Fibroblast of lung (primary cell): ENCODE results near the gene C1QTNF8. TPM values are rescaled to one million over a fixed set of nuclear protein-coding genes. Genes with fewer than 3 reads are reported as not detected.

Experiments
- DNase-seq, 2 donors: peaks; one replicate each; pipeline versions ENCODE4 v3.0.0 to v3.0.0-alpha.2; 2010; ENCODE audit warnings: low read depth in 2 of 2
- H2AFZ ChIP-seq: 2 replicates; pipeline ENCODE4 v1.5.1; 2012; ENCODE audit warnings: low read length, control low read depth, inconsistent platforms
- H3K27ac ChIP-seq: 2 replicates; pipeline ENCODE4 v1.5.1; 2011; ENCODE audit warnings: low read length, control low read depth; ENCODE audit not compliant: insufficient read depth
- H3K27me3 ChIP-seq: 2 replicates; pipeline ENCODE4 v1.5.1; 2011; ENCODE audit warnings: mild to moderate bottlenecking, low read length; ENCODE audit not compliant: control insufficient read depth, insufficient read depth
- H3K36me3 ChIP-seq: 2 replicates; pipeline ENCODE4 v1.5.1; 2011; ENCODE audit warnings: low read length; ENCODE audit not compliant: control insufficient read depth, insufficient read depth
- H3K4me1 ChIP-seq: 2 replicates; pipeline ENCODE4 v1.5.1; 2011; ENCODE audit warnings: low read length; ENCODE audit not compliant: control insufficient read depth, insufficient read depth; ENCODE audit errors: extremely low read depth
- H3K4me2 ChIP-seq: 2 replicates; pipeline ENCODE4 v1.5.1; 2011; ENCODE audit warnings: low read length, control low read depth; ENCODE audit not compliant: insufficient read depth; ENCODE audit errors: extremely low read depth
- H3K4me3 ChIP-seq, 4 experiments: fragments of 200-600 bp in 1 of 4; sonication (generic) in 1 of 4; replicated peaks in 1 of 4; 2 replicates each; pipeline ENCODE4 v1.5.1; 2011 to 2016; ENCODE audit warnings: low read length in 4 of 4, low read depth in 3 of 4, mild to moderate bottlenecking in 3 of 4, control low read depth in 2 of 4, inconsistent platforms in 1 of 4, mixed read lengths in 1 of 4; ENCODE audit not compliant: insufficient read depth in 1 of 4; ENCODE audit errors: control extremely low read depth in 1 of 4
- H3K79me2 ChIP-seq: 2 replicates; pipeline ENCODE4 v1.5.1; 2012; ENCODE audit warnings: mild to moderate bottlenecking, low read length, inconsistent platforms; ENCODE audit not compliant: control insufficient read depth, insufficient read depth
- H3K9ac ChIP-seq: 2 replicates; pipeline ENCODE4 v1.5.1; 2011; ENCODE audit warnings: mild to moderate bottlenecking, low read length, control low read depth; ENCODE audit not compliant: insufficient read depth
- H3K9me3 ChIP-seq: 2 replicates; pipeline ENCODE4 v1.5.1; 2012; ENCODE audit warnings: low read depth, low read length; ENCODE audit not compliant: control insufficient read depth, insufficient read depth
- H4K20me1 ChIP-seq: 2 replicates; pipeline ENCODE4 v1.5.1; 2011; ENCODE audit warnings: low read length; ENCODE audit not compliant: control insufficient read depth, insufficient read depth; ENCODE audit errors: extremely low read depth
- EZH2 ChIP-seq: IDR thresholded peaks from 2 replicates; pipeline ENCODE4 v1.5.1; 2012; ENCODE audit warnings: low read length, control low read depth, mild to moderate bottlenecking; ENCODE audit errors: missing control alignments
- polyA plus RNA-seq, 2 donors: library from polyadenylated mRNA; depleted of rRNA in 1 of 2; stranded (reverse) in 1 of 2; unstranded in 1 of 2; fragments of >200 nt; gene quantifications; 2 replicates each; pipeline ENCODE4 v1.2.1, GENCODE V29; 2011 to 2012; ENCODE audit warnings: missing spikeins in 1 of 2
- total RNA-seq: library from RNA; depleted of rRNA; stranded (reverse); fragments of >200 nt; gene quantifications from 2 replicates; pipeline ENCODE4 v1.2.1, GENCODE V29; 2014
- TF ChIP-seq, protein P1 (sequence below), 2 donors: IDR thresholded peaks in 1 of 2; conservative IDR thresholded peaks in 1 of 2; 1 replicate in 1 of 2; 2 replicates in 1 of 2; pipeline ENCODE4 v1.5.1; 2011 to 2012; ENCODE audit warnings: low read length in 2 of 2, control low read depth in 1 of 2, inconsistent platforms in 1 of 2, low read depth in 1 of 2, mild to moderate bottlenecking in 1 of 2

C1QTNF8 gene
- total and polyA plus RNA-seq, 2 donors (not counting 1 experiment from before 2014, with no cell fraction given) = not detected

DNA sequence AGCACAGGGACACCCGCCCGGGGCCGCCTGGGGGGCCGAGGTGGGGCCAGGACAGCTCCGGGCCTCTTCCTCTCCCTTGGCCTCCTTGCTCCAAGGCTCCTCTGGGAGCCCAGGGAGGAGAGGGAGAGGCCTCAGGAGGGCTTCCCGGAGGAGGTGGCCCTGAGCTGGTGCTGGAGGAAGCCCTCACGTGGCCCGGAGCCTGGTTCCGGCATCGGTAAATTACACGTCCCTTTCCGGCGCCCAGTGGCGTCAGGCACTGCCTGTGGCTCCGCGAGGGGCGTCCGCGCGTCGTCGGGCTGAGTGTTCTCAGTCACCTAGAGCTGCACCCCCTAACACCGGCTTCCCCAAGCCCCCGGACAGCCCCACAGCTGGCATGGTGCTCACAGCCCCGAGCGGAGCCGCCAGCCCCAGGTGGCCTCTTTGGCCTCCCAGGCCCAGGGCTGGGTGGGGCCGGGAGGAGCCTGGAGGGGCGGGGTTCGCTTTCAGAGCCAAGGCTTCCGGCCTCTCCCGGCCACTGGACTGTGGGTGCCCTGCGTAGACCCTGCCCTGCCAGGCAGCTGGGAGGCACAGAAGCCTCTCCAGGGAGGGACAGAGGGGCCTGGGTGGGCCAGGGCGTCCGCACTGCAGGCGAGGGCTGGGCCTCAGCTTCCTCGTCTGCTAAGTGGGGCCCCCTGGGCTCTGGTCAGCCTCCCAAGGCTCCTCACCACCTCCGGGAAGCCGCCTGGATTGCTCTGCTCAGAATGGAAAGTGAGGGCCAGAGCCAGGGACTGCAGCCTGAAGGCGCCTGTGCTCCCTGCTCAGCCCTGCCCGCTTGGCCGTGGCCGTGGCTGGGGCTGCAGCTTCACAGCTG is 51.4 kb downstream of the C1QTNF8 start:
- DNase-seq = no peak
- Histone ChIP-seq H4K20me1 (no peaks in the 10 kb centered on the region), H3K4me1 (no peaks in the 10 kb centered on the region), H3K9ac (no peak overlapping the region), H3K36me3 (no peaks in the 10 kb centered on the region), H3K4me3 (no peak overlapping the region), H3K27ac (no peak overlapping the region), H3K4me2 (no peak overlapping the region), H2AFZ (no peak overlapping the region), H3K27me3 (peaks cover 5% of the 10 kb centered on the region), H3K79me2 (no peaks in the 10 kb centered on the region), H3K9me3 (no peaks in the 10 kb centered on the region)
- peak; percentile 12 for TF ChIP-seq EZH2
- TF ChIP-seq, protein P1, sequence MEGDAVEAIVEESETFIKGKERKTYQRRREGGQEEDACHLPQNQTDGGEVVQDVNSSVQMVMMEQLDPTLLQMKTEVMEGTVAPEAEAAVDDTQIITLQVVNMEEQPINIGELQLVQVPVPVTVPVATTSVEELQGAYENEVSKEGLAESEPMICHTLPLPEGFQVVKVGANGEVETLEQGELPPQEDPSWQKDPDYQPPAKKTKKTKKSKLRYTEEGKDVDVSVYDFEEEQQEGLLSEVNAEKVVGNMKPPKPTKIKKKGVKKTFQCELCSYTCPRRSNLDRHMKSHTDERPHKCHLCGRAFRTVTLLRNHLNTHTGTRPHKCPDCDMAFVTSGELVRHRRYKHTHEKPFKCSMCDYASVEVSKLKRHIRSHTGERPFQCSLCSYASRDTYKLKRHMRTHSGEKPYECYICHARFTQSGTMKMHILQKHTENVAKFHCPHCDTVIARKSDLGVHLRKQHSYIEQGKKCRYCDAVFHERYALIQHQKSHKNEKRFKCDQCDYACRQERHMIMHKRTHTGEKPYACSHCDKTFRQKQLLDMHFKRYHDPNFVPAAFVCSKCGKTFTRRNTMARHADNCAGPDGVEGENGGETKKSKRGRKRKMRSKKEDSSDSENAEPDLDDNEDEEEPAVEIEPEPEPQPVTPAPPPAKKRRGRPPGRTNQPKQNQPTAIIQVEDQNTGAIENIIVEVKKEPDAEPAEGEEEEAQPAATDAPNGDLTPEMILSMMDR (conservative IDR thresholded peaks at IDR 0.05 in 1 of 2, IDR thresholded peaks at IDR 0.05 in 1 of 2; ENCODE audit: low read depth in 1 of 2, low read length in 2 of 2) = no peak

DNA sequence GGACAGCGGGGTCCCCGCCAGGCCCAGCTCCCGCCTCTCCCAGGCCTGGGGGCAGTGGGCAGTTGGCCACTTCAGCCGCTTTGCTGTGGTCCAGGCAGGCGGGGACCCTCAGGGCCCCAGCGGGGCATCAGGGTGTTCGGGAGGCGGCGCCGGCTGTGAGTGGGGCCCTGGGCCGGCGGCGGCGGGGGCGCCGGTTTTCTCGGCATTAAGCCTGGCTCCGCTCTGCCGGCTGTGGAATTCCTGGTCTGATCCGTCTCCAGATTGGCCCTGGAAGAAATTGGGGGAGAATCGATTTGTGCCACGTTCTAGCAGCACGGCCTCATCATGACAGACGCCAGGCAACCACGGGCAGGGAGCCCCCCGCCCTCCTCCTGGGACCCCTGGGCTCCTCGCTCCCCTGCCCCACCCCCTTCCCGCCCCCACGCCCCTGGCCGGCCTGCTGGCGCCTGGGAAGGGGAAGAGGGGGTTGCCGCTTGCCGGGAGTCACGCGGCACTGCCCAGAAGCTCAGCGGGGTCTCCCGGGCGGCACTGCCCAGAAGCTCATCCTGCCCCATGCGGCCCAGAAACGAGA is 52.1 kb downstream of the C1QTNF8 start:
- Histone ChIP-seq H3K9me3 (no peaks in the 10 kb centered on the region), H3K9ac (no peak overlapping the region), H4K20me1 (no peaks in the 10 kb centered on the region), H3K4me1 (no peaks in the 10 kb centered on the region), H2AFZ (no peak overlapping the region), H3K27ac (no peak overlapping the region), H3K79me2 (no peaks in the 10 kb centered on the region), H3K4me2 (no peak overlapping the region), H3K27me3 (peaks cover 5% of the 10 kb centered on the region), H3K36me3 (no peaks in the 10 kb centered on the region), H3K4me3 (no peak overlapping the region)
- no peak for DNase-seq
- no peak for TF ChIP-seq EZH2
- TF ChIP-seq, protein P1 (conservative IDR thresholded peaks at IDR 0.05 in 1 of 2, IDR thresholded peaks at IDR 0.05 in 1 of 2; ENCODE audit: low read depth in 1 of 2, low read length in 2 of 2) = no peak

DNA sequence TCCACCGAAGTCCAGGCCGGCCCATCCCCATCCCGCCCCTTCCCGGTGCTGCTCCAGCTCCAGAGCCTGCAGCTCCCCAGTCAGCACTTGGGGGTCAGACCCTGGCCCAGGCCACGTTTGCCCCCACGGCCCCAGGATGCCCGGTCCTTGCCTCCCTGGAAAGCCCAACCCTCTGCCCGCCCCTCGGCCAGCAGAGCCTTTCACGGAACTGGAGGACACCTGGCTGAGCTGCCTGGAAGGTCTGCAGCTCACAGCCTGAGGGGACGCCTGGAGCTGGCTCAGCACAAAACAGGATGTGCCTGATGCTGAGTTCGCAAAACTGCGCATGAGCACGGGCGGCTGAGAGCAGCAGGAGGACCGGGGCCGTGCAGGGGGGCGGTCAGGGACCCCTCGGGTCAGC is 53.2 kb downstream of the C1QTNF8 start:
- H2AFZ ChIP-seq = no peak overlapping the region
- no peak overlapping the region for H3K27ac ChIP-seq
- H3K9me3 ChIP-seq = no peaks in the 10 kb centered on the region
- no peaks in the 10 kb centered on the region for H3K79me2 ChIP-seq
- no peaks in the 10 kb centered on the region for H3K36me3 ChIP-seq
- H3K4me1 ChIP-seq = no peaks in the 10 kb centered on the region
- no peak overlapping the region for H3K4me2 ChIP-seq
- no peak for DNase-seq
- H3K9ac ChIP-seq = no peak overlapping the region
- peaks cover 5% of the 10 kb centered on the region for H3K27me3 ChIP-seq
- no peak overlapping the region for H3K4me3 ChIP-seq
- TF ChIP-seq, protein P1 (conservative IDR thresholded peaks at IDR 0.05 in 1 of 2, IDR thresholded peaks at IDR 0.05 in 1 of 2; ENCODE audit: low read depth in 1 of 2, low read length in 2 of 2) = no peak
- TF ChIP-seq EZH2 = no peak
- H4K20me1 ChIP-seq = no peaks in the 10 kb centered on the region
